Measurements from ENCODE around the gene TMCO4.
"Not testable (repeated sequence)": the region's sequence is repeated elsewhere in the genome, so short reads cannot be mapped to it uniquely, and the experiment has no call there.

The TMCO4 gene

DNA sequence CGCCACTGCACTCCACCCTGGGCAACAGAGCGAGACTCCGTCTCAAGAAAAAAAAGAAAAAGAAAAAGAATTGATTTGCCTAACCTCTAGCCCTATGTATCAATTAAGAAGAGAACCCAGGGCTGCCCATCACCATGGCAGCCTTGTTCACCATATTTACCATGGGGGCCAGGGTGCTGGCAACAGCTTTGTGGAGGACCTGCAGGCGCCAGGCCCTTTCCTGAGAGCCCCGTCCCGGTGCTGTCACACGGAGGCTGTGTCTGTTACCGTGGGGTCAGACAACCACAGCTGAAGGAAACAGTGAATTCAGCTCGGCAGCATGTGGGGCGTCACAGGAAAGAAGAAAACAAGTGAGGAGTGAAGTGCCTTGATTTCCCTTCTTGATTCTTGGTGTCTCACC is 162.1 kb downstream of the TMCO4 start:
- DNase-seq (ENCODE audit: low read depth), result no peak

DNA sequence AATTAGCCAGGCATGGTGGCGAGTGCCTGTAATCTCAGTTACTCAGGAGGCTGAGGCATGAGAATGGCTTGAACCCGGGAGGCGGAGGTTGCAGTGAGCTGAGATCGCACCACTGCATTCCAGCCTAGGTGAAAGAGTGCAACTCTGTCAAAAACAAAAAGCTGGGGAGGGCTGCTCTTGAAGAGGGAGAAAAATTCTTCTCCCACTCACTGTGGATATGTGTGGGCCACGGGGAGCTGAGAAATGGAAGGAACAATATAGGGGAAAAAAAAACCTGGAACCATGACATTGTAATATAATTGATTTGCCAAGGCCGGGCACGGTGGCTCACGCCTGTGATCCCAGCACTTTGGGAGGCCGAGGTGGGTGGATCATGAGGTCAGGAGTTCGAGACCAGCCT is 163.0 kb downstream of the TMCO4 start:
- not testable (repeated sequence) for DNase-seq (ENCODE audit: low read depth)

DNA sequence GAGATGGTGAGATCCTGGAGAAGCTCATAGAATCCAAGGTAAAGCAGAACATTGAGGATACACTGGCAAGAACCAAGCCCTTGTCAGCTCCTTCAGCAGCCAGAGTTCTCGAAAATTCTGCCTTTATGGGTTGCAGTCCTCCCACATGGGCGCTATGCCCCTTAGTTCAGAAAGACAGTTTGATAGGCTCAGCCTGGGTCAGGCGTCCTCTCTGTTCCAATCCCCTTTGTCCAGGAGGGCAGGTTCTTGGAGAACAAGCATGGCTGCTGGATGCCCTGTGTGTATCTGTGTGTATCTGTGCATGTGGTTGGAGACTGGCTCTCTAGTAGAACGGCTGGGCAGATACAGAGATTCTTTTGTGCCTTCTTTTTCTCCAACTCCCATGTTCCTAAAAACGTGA is 163.7 kb downstream of the TMCO4 start:
- DNase-seq (ENCODE audit: low read depth), result no peak

DNA sequence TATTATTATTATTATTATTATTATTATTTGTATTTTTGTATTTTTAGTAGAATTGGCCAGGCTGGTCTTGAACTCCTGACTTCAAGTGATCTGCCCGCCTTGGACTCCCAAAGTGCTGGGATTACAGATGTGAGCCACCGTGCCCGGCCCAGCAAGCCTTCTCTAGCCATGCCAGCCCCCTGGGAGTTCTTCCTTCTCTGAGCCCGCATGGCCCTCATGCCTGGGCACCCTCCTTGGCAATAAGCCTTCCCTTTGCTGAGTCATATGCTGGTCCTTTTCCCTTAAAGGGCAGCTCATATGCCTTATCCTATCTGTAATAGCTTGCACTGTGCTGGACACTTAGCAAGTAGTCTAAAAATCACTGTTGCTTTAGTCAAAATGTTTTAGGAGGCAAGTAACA is 164.1 kb downstream of the TMCO4 start:
- no peak for DNase-seq (ENCODE audit: low read depth)

DNA sequence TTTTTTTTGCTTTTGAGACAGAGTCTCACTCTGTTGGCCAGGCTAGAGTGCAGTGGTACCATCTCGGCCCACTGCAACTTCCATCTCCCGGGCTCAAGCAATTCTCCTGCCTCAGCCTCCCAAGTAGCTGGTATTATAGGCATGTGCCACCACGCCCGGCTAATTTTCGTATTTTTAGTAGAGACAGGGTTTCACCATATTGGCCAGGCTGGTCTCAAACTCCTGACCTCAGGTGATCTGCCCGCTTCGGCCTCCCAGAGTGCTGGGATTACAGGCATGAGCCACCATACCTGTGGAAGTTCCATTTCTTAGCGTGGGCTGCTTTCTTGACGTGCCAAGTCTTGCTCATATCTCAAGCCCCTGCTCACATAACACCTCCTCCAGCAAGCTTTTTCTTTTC is 164.7 kb downstream of the TMCO4 start:
- not testable (repeated sequence) for DNase-seq (ENCODE audit: low read depth)

DNA sequence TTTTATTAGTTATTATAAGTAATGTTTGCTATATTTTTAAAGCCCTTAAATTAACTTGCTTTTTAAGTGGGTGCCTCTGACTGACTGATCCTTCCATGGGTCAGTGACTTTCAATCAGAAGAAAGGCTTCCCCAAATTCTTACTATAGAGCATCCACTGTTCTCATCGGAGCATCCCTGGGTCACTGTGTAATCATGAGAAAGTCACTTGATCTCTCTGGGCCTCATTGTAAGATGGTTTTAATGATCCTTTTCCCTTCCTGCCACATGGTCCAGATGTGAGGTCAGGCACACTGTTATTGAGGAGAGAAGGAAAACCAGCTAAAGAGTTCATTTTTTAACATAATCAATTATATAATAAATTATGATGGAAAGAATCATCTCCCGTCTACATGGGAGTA is 166.6 kb downstream of the TMCO4 start:
- DNase-seq (ENCODE audit: low read depth), result no peak

Data from HS-5 (cell line).